ENCODE results near the gene MPV17L2.

The MPV17L2 gene

GRCh38 chr19:18226956-18227780, 34.1 kb downstream of the MPV17L2 start:
- H3K4me1 ChIP-seq (ENCODE audit: control insufficient read depth, low read length) = peaks cover 63% of the 10 kb centered on the region
- TF ChIP-seq, protein P1, sequence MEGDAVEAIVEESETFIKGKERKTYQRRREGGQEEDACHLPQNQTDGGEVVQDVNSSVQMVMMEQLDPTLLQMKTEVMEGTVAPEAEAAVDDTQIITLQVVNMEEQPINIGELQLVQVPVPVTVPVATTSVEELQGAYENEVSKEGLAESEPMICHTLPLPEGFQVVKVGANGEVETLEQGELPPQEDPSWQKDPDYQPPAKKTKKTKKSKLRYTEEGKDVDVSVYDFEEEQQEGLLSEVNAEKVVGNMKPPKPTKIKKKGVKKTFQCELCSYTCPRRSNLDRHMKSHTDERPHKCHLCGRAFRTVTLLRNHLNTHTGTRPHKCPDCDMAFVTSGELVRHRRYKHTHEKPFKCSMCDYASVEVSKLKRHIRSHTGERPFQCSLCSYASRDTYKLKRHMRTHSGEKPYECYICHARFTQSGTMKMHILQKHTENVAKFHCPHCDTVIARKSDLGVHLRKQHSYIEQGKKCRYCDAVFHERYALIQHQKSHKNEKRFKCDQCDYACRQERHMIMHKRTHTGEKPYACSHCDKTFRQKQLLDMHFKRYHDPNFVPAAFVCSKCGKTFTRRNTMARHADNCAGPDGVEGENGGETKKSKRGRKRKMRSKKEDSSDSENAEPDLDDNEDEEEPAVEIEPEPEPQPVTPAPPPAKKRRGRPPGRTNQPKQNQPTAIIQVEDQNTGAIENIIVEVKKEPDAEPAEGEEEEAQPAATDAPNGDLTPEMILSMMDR (IDR thresholded peaks at IDR 0.05; ENCODE audit: low read depth, low read length, poor library complexity, severe bottlenecking) = no peak
- TF ChIP-seq EZH2phosphoT487 (IDR thresholded peaks at IDR 0.05; ENCODE audit: borderline replicate concordance, low read length) = no peak

GRCh38 chr19:18227781-18228271, 34.8 kb downstream of the MPV17L2 start:
- Histone ChIP-seq H3K4me3 (ENCODE audit: low read length) (no peak overlapping the region), H3K4me1 (ENCODE audit: control insufficient read depth, low read length) (peaks cover 70% of the 10 kb centered on the region), H3K9me2 (replicated peaks; ENCODE audit: control insufficient read depth, low read length) (no peaks in the 10 kb centered on the region), H4K20me1 (ENCODE audit: control insufficient read depth, insufficient read depth, low read depth, low read length) (peaks cover 4% of the 10 kb centered on the region; the same call in 1 of the 2 replicates), H3K4me2 (ENCODE audit: low read length) (0 out of 2 replicates have a peak overlapping the region, but pooled peaks have one; percentile 9), H3F3A (ENCODE audit: control insufficient read depth, insufficient read depth) (peaks cover 11% of the 10 kb centered on the region), H3K27me3 (ENCODE audit: control insufficient read depth, low read length) (peaks cover 30% of the 10 kb centered on the region), H3K9me3 (ENCODE audit: control insufficient read depth, insufficient read depth, low read length) (no peaks in the 10 kb centered on the region), H3K27ac (ENCODE audit: low read depth, low read length) (no peak overlapping the region), H3K36me3 (ENCODE audit: control insufficient read depth, low read length) (no peaks in the 10 kb centered on the region), H3K79me2 (ENCODE audit: control insufficient read depth, low read length) (no peaks in the 10 kb centered on the region)
- no peak for TF ChIP-seq EZH2phosphoT487 (IDR thresholded peaks at IDR 0.05; ENCODE audit: borderline replicate concordance, low read length)
- TF ChIP-seq, protein P1 (IDR thresholded peaks at IDR 0.05; ENCODE audit: low read depth, low read length, poor library complexity, severe bottlenecking) = no peak

More at GRCh38 chr19:18226956-18227780, 34.1 kb downstream of the MPV17L2 start:
- Histone ChIP-seq H3F3A (ENCODE audit: control insufficient read depth, insufficient read depth) (peaks cover 11% of the 10 kb centered on the region), H3K9me2 (replicated peaks; ENCODE audit: control insufficient read depth, low read length) (no peaks in the 10 kb centered on the region), H3K36me3 (ENCODE audit: control insufficient read depth, low read length) (no peaks in the 10 kb centered on the region), H3K27me3 (ENCODE audit: control insufficient read depth, low read length) (peaks cover 32% of the 10 kb centered on the region), H3K4me3 (ENCODE audit: low read length) (no peak overlapping the region), H4K20me1 (ENCODE audit: control insufficient read depth, insufficient read depth, low read depth, low read length) (peaks cover 4% of the 10 kb centered on the region; the same call in 1 of the 2 replicates), H3K27ac (ENCODE audit: low read depth, low read length) (no peak overlapping the region), H3K9me3 (ENCODE audit: control insufficient read depth, insufficient read depth, low read length) (no peaks in the 10 kb centered on the region), H3K79me2 (ENCODE audit: control insufficient read depth, low read length) (no peaks in the 10 kb centered on the region), H3K4me2 (ENCODE audit: low read length) (0 out of 2 replicates have a peak overlapping the region, but pooled peaks have one; percentile 9)

DNA sequence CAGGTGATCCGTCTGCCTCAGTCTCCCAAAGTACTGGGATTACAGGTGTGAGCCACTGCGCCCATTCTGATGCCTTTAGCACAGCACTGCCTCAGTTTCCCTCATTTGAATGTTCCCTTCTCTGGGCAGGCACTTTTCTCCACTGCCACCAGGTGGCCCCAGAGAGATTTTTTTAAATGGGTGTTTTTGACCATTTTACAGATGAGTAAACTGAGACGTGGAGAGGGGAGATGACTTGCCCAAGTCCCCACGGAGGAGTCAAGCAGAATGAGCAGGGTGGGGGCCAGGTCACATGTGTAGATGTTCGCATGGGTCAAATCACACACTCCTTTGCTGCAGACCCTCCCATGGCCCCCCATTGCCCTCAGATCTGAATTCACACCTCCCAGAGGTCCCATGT, 36.5 kb downstream of the MPV17L2 start:
- Histone ChIP-seq H3K4me3 (ENCODE audit: low read length) (no peak overlapping the region), H3K27me3 (ENCODE audit: control insufficient read depth, low read length) (peaks cover 34% of the 10 kb centered on the region), H3K4me1 (ENCODE audit: control insufficient read depth, low read length) (peaks cover 66% of the 10 kb centered on the region), H3K27ac (ENCODE audit: low read depth, low read length) (no peak overlapping the region), H3K9me2 (replicated peaks; ENCODE audit: control insufficient read depth, low read length) (no peaks in the 10 kb centered on the region), H3K36me3 (ENCODE audit: control insufficient read depth, low read length) (no peaks in the 10 kb centered on the region), H3K79me2 (ENCODE audit: control insufficient read depth, low read length) (no peaks in the 10 kb centered on the region), H3F3A (ENCODE audit: control insufficient read depth, insufficient read depth) (peaks cover 11% of the 10 kb centered on the region), H3K4me2 (ENCODE audit: low read length) (no peak overlapping the region), H4K20me1 (ENCODE audit: control insufficient read depth, insufficient read depth, low read depth, low read length) (peaks cover 4% of the 10 kb centered on the region; the same call in 1 of the 2 replicates), H3K9me3 (ENCODE audit: control insufficient read depth, insufficient read depth, low read length) (no peaks in the 10 kb centered on the region)
- TF ChIP-seq, protein P1 (IDR thresholded peaks at IDR 0.05; ENCODE audit: low read depth, low read length, poor library complexity, severe bottlenecking) = peak; percentile 70
- no peak for TF ChIP-seq EZH2phosphoT487 (IDR thresholded peaks at IDR 0.05; ENCODE audit: borderline replicate concordance, low read length)
